IMR-90 (cell line): Measurements from ENCODE around the gene TMEM131L. TPM values are rescaled to one million over a fixed set of nuclear protein-coding genes. Genes with fewer than 3 reads are reported as not detected.

Source experiments
- ATAC-seq: fragments of 200-7000 bp; cut with Tn5 transposase; 2 replicates; pipeline ENCODE4 v1.9.1; 2020; ENCODE audit warnings: low read depth, mild to moderate bottlenecking, moderate library complexity
- BruUV-seq: library from RNA; stranded (reverse); fragments of 400-500 nt; replicated peaks from 2 replicates; lab custom pipeline; 2021; lab: Mats Ljungman, UMichigan
- CTCF ChIA-PET: fragments of 300-600 bp; formaldehyde crosslinking; extraction: SDS; loops from one replicate; lab custom pipeline; 2021; ENCODE audit warnings: antibody characterized with exemption; lab: Yijun Ruan, JAX
- POLR2A ChIA-PET: fragments of 300-600 bp; sonication (Branson Sonifier 250); formaldehyde crosslinking; loops from one replicate; lab custom pipeline; 2022; ENCODE audit warnings: antibody characterized with exemption; ENCODE audit not compliant: unreplicated experiment; lab: Charles Lee
- DNase-seq: peaks from one replicate; pipeline ENCODE4 v3.0.0; 2013
- H2AFZ ChIP-seq: replicated peaks from 2 replicates; pipeline ENCODE3; 2013; ENCODE audit warnings: low read length, mild to moderate bottlenecking; ENCODE audit not compliant: poor library complexity
- H2AK5ac ChIP-seq: 2 replicates; pipeline ENCODE4 v1.6.1; 2013; ENCODE audit warnings: low read depth, low read length, inconsistent platforms
- H2AK9ac ChIP-seq: replicated peaks from 2 replicates; pipeline ENCODE3; 2013; ENCODE audit warnings: mild to moderate bottlenecking, low read depth, low read length, moderate library complexity; ENCODE audit not compliant: poor library complexity
- H2BK120ac ChIP-seq: 2 replicates; pipeline ENCODE4 v1.6.1; 2013; ENCODE audit warnings: low read depth, low read length, inconsistent platforms
- H2BK15ac ChIP-seq: 3 replicates; pipeline ENCODE4 v1.6.1; 2013; ENCODE audit warnings: low read depth, low read length, inconsistent platforms
- H2BK20ac ChIP-seq: 2 replicates; pipeline ENCODE4 v1.6.1; 2013; ENCODE audit warnings: low read depth, mild to moderate bottlenecking, inconsistent platforms, low read length, moderate library complexity
- H2BK5ac ChIP-seq: 2 replicates; pipeline ENCODE4 v1.6.1; 2013; ENCODE audit warnings: mild to moderate bottlenecking, low read depth, low read length, inconsistent platforms; ENCODE audit not compliant: poor library complexity, severe bottlenecking
- H3K14ac ChIP-seq: replicated peaks from 2 replicates; pipeline ENCODE4 v1.6.1; 2013; ENCODE audit warnings: low read depth, low read length, inconsistent platforms
- H3K18ac ChIP-seq: 2 replicates; pipeline ENCODE4 v1.6.1; 2013; ENCODE audit warnings: low read depth, low read length, control low read depth
- H3K23ac ChIP-seq: 2 replicates; pipeline ENCODE4 v1.6.1; 2013; ENCODE audit warnings: low read depth, low read length, inconsistent platforms
- H3K27ac ChIP-seq: 2 replicates; pipeline ENCODE4 v1.5.1; 2013; ENCODE audit warnings: mild to moderate bottlenecking, control low read depth, low read length; ENCODE audit not compliant: insufficient read depth
- H3K27me3 ChIP-seq: 2 replicates; pipeline ENCODE4 v1.6.1; 2013; ENCODE audit warnings: low read length; ENCODE audit not compliant: control insufficient read depth, insufficient read depth
- H3K36me3 ChIP-seq: 2 replicates; pipeline ENCODE4 v1.6.1; 2013; ENCODE audit warnings: low read length, mixed read lengths; ENCODE audit not compliant: control insufficient read depth, insufficient read depth
- H3K4ac ChIP-seq: 2 replicates; pipeline ENCODE4 v1.6.1; 2013; ENCODE audit warnings: low read depth, low read length, inconsistent platforms
- H3K4me1 ChIP-seq: 2 replicates; pipeline ENCODE4 v1.6.1; 2013; ENCODE audit warnings: low read length, mixed read lengths; ENCODE audit not compliant: control insufficient read depth, insufficient read depth
- H3K4me2 ChIP-seq: 2 replicates; pipeline ENCODE4 v1.6.1; 2013; ENCODE audit warnings: low read depth, mild to moderate bottlenecking, control low read depth, low read length, moderate library complexity
- H3K4me3 ChIP-seq: 2 replicates; pipeline ENCODE4 v1.5.1; 2013; ENCODE audit warnings: low read depth, mild to moderate bottlenecking, control low read depth, low read length, moderate library complexity; ENCODE audit not compliant: insufficient read depth
- H3K56ac ChIP-seq: 2 replicates; pipeline ENCODE4 v1.6.1; 2013; ENCODE audit warnings: low read length, inconsistent platforms; ENCODE audit not compliant: insufficient read depth; ENCODE audit errors: extremely low read depth
- H3K79me1 ChIP-seq, 2 experiments: 2 replicates each; pipeline ENCODE4 v1.6.1; 2013; ENCODE audit warnings: low read length in 2 of 2, inconsistent platforms in 1 of 2, low read depth in 1 of 2
- H3K9ac ChIP-seq: 2 replicates; pipeline ENCODE4 v1.6.1; 2013; ENCODE audit warnings: low read depth, low read length, control low read depth
- H3K9me1 ChIP-seq: 2 replicates; pipeline ENCODE4 v1.6.1; 2013; ENCODE audit warnings: low read length, inconsistent platforms; ENCODE audit not compliant: insufficient read depth
- H3K9me3 ChIP-seq: 2 replicates; pipeline ENCODE4 v1.6.1; 2013; ENCODE audit warnings: low read length; ENCODE audit not compliant: control insufficient read depth, insufficient read depth
- H4K20me1 ChIP-seq: 2 replicates; pipeline ENCODE4 v1.6.1; 2013; ENCODE audit warnings: low read length, inconsistent platforms; ENCODE audit not compliant: insufficient read depth
- H4K5ac ChIP-seq: 2 replicates; pipeline ENCODE4 v1.6.1; 2013; ENCODE audit warnings: mild to moderate bottlenecking, low read depth, low read length, control low read depth
- H4K8ac ChIP-seq, 2 experiments: 2 replicates each; pipeline ENCODE4 v1.6.1; 2013; ENCODE audit warnings: low read depth in 2 of 2, low read length in 2 of 2, control low read depth in 1 of 2, inconsistent platforms in 1 of 2
- H4K91ac ChIP-seq: 2 replicates; pipeline ENCODE4 v1.6.1; 2013; ENCODE audit warnings: low read depth, low read length, inconsistent platforms; ENCODE audit not compliant: insufficient read depth
- BHLHE40 ChIP-seq: fragments of 150-350 bp; IDR thresholded peaks from 2 replicates; pipeline ENCODE4 v1.6.1; 2016; ENCODE audit warnings: mild to moderate bottlenecking, low read depth, low read length
- CEBPB ChIP-seq: IDR thresholded peaks from 2 replicates; pipeline ENCODE4 v1.6.1; 2012; ENCODE audit warnings: low read depth, low read length, improper control_type of control experiment
- CHD1 ChIP-seq: IDR thresholded peaks from 2 replicates; pipeline ENCODE4 v1.6.1; 2012; ENCODE audit warnings: low read depth, low read length, improper control_type of control experiment
- FOS ChIP-seq: fragments of 150-350 bp; IDR thresholded peaks from 2 replicates; pipeline ENCODE4 v1.6.1; 2016; ENCODE audit warnings: low read depth, low read length
- MAFK ChIP-seq: IDR thresholded peaks from 2 replicates; pipeline ENCODE4 v1.6.1; 2012; ENCODE audit warnings: low read depth, low read length, improper control_type of control experiment
- MXI1 ChIP-seq: IDR thresholded peaks from 2 replicates; pipeline ENCODE4 v1.6.1; 2012; ENCODE audit warnings: low read depth, mild to moderate bottlenecking, low read length, moderate library complexity, borderline replicate concordance
- RAD21 ChIP-seq: IDR thresholded peaks from 2 replicates; pipeline ENCODE4 v1.6.1; 2012; ENCODE audit warnings: low read length, improper control_type of control experiment
- WGBS, 2 experiments: methylation state at CpG; one replicate each; pipeline versions ENCODE4 v1.1.5 to v1.1.7; 2013; ENCODE audit warnings: missing lambda C conversion rate in 2 of 2; ENCODE audit not compliant: insufficient read length in 1 of 2; ENCODE audit errors: extremely low coverage in 2 of 2; 5-methylcytosine and 5-hydroxymethylcytosine counted together
- dilution Hi-C: fragments of 300-500 bp; cut with HindIII; formaldehyde crosslinking; loops from one replicate; pipeline ENCODE4 v1.14.3; 2018; ENCODE audit warnings: low sequenced_read_pairs; ENCODE audit not compliant: unreplicated experiment
- in situ Hi-C: fragments of 300-500 bp; cut with MboI; formaldehyde crosslinking; loops from 3 replicates; pipeline ENCODE4 v1.14.3; 2019; ENCODE audit warnings: low sequenced_read_pairs, inconsistent platforms, mixed read lengths
- intact Hi-C: fragments of 100-400 bp; cut with micrococcal nuclease; formaldehyde crosslinking; loops from 2 replicates; pipeline ENCODE4 v1.10.0; 2022
- polyA plus RNA-seq, 3 experiments: library from polyadenylated mRNA; depleted of rRNA; stranded (reverse); fragments of >200 nt; gene quantifications; 2 replicates each; pipeline ENCODE4 v1.2.3, GENCODE V29; 2012; ENCODE audit warnings: low replicate concordance in 1 of 3
- total RNA-seq: library from RNA; depleted of rRNA; stranded (reverse); fragments of >200 nt; gene quantifications from 2 replicates; pipeline ENCODE4 v1.2.3, GENCODE V29; 2012
- TF ChIP-seq, protein P1 (sequence below): fragments of 150-350 bp; IDR thresholded peaks from 2 replicates; pipeline ENCODE4 v1.6.1; 2017; ENCODE audit warnings: mild to moderate bottlenecking, antibody characterized with exemption, low read length, low read depth

TMEM131L gene
- total and polyA plus RNA-seq, 2 of the 4 experiments (the other 2 are of a cell fraction), result 8.4 to 23.8 TPM

GRCh38 chr4:153611679-153612078 lies 145.5 kb downstream of the TMEM131L start:
- intact Hi-C loops (no loop called here), in situ Hi-C loops (no loop called here), dilution Hi-C loops (no loop called here)
- no peak overlapping the region for H2BK5ac ChIP-seq
- H3K4me3 ChIP-seq, result no peak overlapping the region
- 0 out of 2 replicates have a peak overlapping the region, but pooled peaks have one; percentile 45 for H3K23ac ChIP-seq
- H2AK5ac ChIP-seq, result no peak overlapping the region
- H2AK9ac ChIP-seq, result no peak overlapping the region
- no peak overlapping the region for H4K91ac ChIP-seq
- ChIA-PET CTCF (no interaction called here), POLR2A (no interaction called here)
- no CpG with 5 or more reads among the region's 3 CpGs for WGBS, 2 experiments
- H2BK120ac ChIP-seq, result no peak overlapping the region; the same call in 1 of the 2 replicates
- no peak overlapping the region for H3K14ac ChIP-seq
- H4K20me1 ChIP-seq, result no peaks in the 10 kb centered on the region
- no peak overlapping the region for H3K9ac ChIP-seq
- ATAC-seq (peak; percentile 71), DNase-seq (peak; percentile 68)
- no peak overlapping the region for H3K56ac ChIP-seq
- H3K4me2 ChIP-seq, result peak overlapping the region; percentile 16; the same call in 1 of the 2 replicates
- no peak overlapping the region for H3K4ac ChIP-seq
- H2AFZ ChIP-seq, result no peak overlapping the region
- H3K27me3 ChIP-seq, result no peaks in the 10 kb centered on the region
- no peaks in the 10 kb centered on the region for H3K79me1 ChIP-seq
- H2BK20ac ChIP-seq, result no peak overlapping the region
- H3K4me1 ChIP-seq, result no peaks in the 10 kb centered on the region
- no peak overlapping the region for H2BK15ac ChIP-seq
- H3K27ac ChIP-seq, result no peak overlapping the region
- H3K18ac ChIP-seq, result no peak overlapping the region
- H3K36me3 ChIP-seq, result peaks cover 3% of the 10 kb centered on the region; the same call in 1 of the 2 replicates
- TF ChIP-seq BHLHE40 (no peak), CEBPB (peak; percentile 78), CHD1 (no peak), RAD21 (no peak), MXI1 (no peak), FOS (peak; percentile 44; the same call in 1 of the 2 replicates), MAFK (no peak)
- TF ChIP-seq, protein P1, sequence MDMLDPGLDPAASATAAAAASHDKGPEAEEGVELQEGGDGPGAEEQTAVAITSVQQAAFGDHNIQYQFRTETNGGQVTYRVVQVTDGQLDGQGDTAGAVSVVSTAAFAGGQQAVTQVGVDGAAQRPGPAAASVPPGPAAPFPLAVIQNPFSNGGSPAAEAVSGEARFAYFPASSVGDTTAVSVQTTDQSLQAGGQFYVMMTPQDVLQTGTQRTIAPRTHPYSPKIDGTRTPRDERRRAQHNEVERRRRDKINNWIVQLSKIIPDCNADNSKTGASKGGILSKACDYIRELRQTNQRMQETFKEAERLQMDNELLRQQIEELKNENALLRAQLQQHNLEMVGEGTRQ, result no peak
- H3K9me1 ChIP-seq, result no peaks in the 10 kb centered on the region; the same call in 1 of the 2 replicates
- H3K9me3 ChIP-seq, result no peaks in the 10 kb centered on the region
- H4K5ac ChIP-seq, result no peak overlapping the region
- BruUV-seq, result no TSS peak
- no peak overlapping the region for H4K8ac ChIP-seq
